DND-41 (cell line): ENCODE results near the gene GSKIP.

Source experiments
- CTCF ChIP-seq: IDR thresholded peaks from 2 replicates; pipeline ENCODE4 v1.5.1; 2012; ENCODE audit warnings: borderline replicate concordance, low read length, moderate library complexity, mild to moderate bottlenecking; ENCODE audit not compliant: poor library complexity, severe bottlenecking; ENCODE audit errors: extremely low read depth
- EZH2 ChIP-seq: IDR thresholded peaks from 3 replicates; pipeline ENCODE4 v1.6.1; 2012; ENCODE audit warnings: borderline replicate concordance, low read depth, mild to moderate bottlenecking, moderate library complexity, low read length, inconsistent platforms; ENCODE audit not compliant: severe bottlenecking

DNA sequence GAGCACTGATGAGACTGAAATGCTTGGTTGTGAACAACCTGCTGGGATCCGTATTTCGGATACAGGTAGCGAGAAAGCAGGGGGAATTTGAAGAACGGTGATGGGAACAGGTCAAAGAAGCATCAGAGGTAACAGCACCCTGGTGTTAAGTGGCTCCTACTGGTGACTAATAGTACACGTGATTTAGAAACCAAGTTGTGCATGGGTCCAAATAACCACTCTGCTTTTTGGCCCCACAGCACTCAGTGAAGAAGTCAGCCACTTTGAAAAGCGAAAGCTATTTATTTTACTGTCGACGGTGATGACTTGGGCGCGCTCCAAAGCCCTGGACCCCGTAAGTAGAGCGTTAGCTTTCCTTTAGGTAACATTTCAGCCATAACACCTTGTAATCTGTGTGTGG is 45.3 kb downstream of the GSKIP start:
- TF ChIP-seq CTCF (no peak), EZH2 (no peak)
